OCI-LY3 (cell line): ENCODE measurements around the gene MANEA.
"Not testable (repeated sequence)": the region's sequence is repeated elsewhere in the genome, so short reads cannot be mapped to it uniquely, and the experiment has no call there.

Source experiments
- H2AFZ ChIP-seq: fragments of 200-600, 300-600 bp; shearing (Covaris generic); 2 replicates; pipeline ENCODE4 v1.6.0; 2014; ENCODE audit warnings: antibody characterized with exemption, low read depth, low read length
- H3K27ac ChIP-seq: fragments of 200-600, 300-600 bp; sonication (generic); 2 replicates; pipeline ENCODE4 v1.5.1; 2014; ENCODE audit warnings: mild to moderate bottlenecking, low read length, moderate library complexity, mixed read lengths
- H3K27me3 ChIP-seq: fragments of 200-600, 300-600 bp; sonication (generic); 2 replicates; pipeline ENCODE4 v1.6.1; 2014; ENCODE audit warnings: low read depth, low read length, mixed read lengths
- H3K36me3 ChIP-seq: fragments of 200-600, 300-600 bp; sonication (generic); replicated peaks from 2 replicates; pipeline ENCODE3; 2014; ENCODE audit warnings: low read depth, low read length, mixed read lengths
- H3K4me1 ChIP-seq: fragments of 300-600, 200-600 bp; sonication (generic); 2 replicates; pipeline ENCODE4 v1.6.1; 2014; ENCODE audit warnings: low read length, mixed read lengths
- H3K4me2 ChIP-seq: fragments of 200-600, 300-600 bp; sonication (generic); 2 replicates; pipeline ENCODE4 v1.6.1; 2014; ENCODE audit warnings: low read length, mixed read lengths
- H3K4me3 ChIP-seq: fragments of 300-600, 200-600 bp; sonication (generic); 2 replicates; pipeline ENCODE4 v1.5.1; 2014; ENCODE audit warnings: antibody characterized with exemption, mild to moderate bottlenecking, low read length, moderate library complexity
- H3K79me2 ChIP-seq: fragments of 300-600, 200-600 bp; shearing (Covaris generic); 2 replicates; pipeline ENCODE4 v1.6.1; 2014; ENCODE audit warnings: mild to moderate bottlenecking, low read length, mixed read lengths
- H3K9ac ChIP-seq: fragments of 300-600, 200-600 bp; shearing (Covaris generic); 2 replicates; pipeline ENCODE4 v1.6.0; 2014; ENCODE audit warnings: mild to moderate bottlenecking, low read length, moderate library complexity
- H3K9me3 ChIP-seq: fragments of 200-600, 300-600 bp; shearing (Covaris generic); 2 replicates; pipeline ENCODE4 v1.6.1; 2014; ENCODE audit warnings: low read length, mixed read lengths; ENCODE audit not compliant: insufficient read depth
- H4K20me1 ChIP-seq: fragments of 200-600, 300-600 bp; sonication (generic); 2 replicates; pipeline ENCODE4 v1.6.1; 2016; ENCODE audit warnings: low read length, mixed read lengths; ENCODE audit not compliant: insufficient read depth
- CTCF ChIP-seq: fragments of 200-600, 300-600 bp; sonication (generic); IDR thresholded peaks from 2 replicates; pipeline ENCODE4 v1.5.1; 2014; ENCODE audit warnings: antibody characterized with exemption, low read length, low read depth
- EZH2phosphoT487 ChIP-seq: fragments of 200-600 bp; shearing (Covaris generic); IDR thresholded peaks from 2 replicates; pipeline ENCODE4 v1.6.1; 2018; ENCODE audit warnings: antibody characterized with exemption, mixed run types, low read depth

MANEA gene

GRCh38 chr6:95547043-95547442 is 30.3 kb upstream of the MANEA start:
- H3K27ac ChIP-seq: no peak overlapping the region
- no peaks in the 10 kb centered on the region for H3K36me3 ChIP-seq
- no peak overlapping the region for H2AFZ ChIP-seq
- no peaks in the 10 kb centered on the region for H3K27me3 ChIP-seq
- TF ChIP-seq EZH2phosphoT487 (no peak), CTCF (no peak)
- H3K4me1 ChIP-seq: no peaks in the 10 kb centered on the region
- H3K79me2 ChIP-seq: no peaks in the 10 kb centered on the region
- no peak overlapping the region for H3K9ac ChIP-seq
- no peaks in the 10 kb centered on the region for H3K9me3 ChIP-seq
- H4K20me1 ChIP-seq: no peaks in the 10 kb centered on the region
- H3K4me3 ChIP-seq: no peak overlapping the region
- H3K4me2 ChIP-seq: no peak overlapping the region

DNA sequence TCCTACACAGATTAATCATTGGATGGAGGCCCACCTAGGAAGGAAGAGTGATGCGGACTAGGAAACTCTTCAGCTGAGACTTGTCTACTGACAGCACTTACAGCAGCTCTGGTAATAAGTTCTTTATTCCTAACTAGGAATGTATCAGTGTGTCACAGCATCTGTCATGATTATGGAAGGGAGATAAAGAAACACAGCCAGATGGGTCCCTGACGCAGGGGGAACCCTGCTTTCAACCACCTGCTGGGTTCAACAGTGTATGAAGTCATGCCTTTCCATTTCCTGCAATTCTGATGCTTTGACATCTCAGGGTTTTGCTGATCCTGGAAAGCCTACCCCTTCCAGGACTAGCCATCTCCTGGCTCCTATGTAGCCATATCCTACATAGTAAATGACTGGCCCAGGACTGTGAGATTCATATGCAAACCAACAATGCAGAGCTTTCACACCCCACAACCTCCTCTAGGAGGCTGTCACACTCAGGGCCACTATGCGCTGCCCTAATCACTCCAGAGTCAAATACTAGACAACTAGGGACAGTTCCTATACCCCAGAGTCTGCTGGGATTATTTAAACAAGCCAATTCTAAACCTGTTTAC is 29.0 kb upstream of the MANEA start:
- Histone ChIP-seq H3K9ac (no peak overlapping the region), H3K27me3 (no peaks in the 10 kb centered on the region)

GRCh38 chr6:95551678-95552324 is 25.5 kb upstream of the MANEA start:
- Histone ChIP-seq H3K27ac (no peak overlapping the region), H3K9ac (no peak overlapping the region), H3K4me3 (no peak overlapping the region), H3K9me3 (no peaks in the 10 kb centered on the region), H3K36me3 (no peaks in the 10 kb centered on the region), H3K4me1 (no peaks in the 10 kb centered on the region), H2AFZ (no peak overlapping the region), H3K4me2 (no peak overlapping the region), H4K20me1 (no peaks in the 10 kb centered on the region), H3K27me3 (no peaks in the 10 kb centered on the region), H3K79me2 (no peaks in the 10 kb centered on the region)
- TF ChIP-seq EZH2phosphoT487: no peak
- TF ChIP-seq CTCF: no peak

More for the DNA sequence above, 29.0 kb upstream of the MANEA start:
- TF ChIP-seq CTCF (no peak), EZH2phosphoT487 (no peak)
- Histone ChIP-seq H2AFZ (no peak overlapping the region), H3K4me3 (no peak overlapping the region), H3K4me2 (no peak overlapping the region), H3K9me3 (no peaks in the 10 kb centered on the region), H3K4me1 (no peaks in the 10 kb centered on the region), H3K27ac (no peak overlapping the region), H3K79me2 (no peaks in the 10 kb centered on the region), H4K20me1 (no peaks in the 10 kb centered on the region), H3K36me3 (no peaks in the 10 kb centered on the region)

DNA sequence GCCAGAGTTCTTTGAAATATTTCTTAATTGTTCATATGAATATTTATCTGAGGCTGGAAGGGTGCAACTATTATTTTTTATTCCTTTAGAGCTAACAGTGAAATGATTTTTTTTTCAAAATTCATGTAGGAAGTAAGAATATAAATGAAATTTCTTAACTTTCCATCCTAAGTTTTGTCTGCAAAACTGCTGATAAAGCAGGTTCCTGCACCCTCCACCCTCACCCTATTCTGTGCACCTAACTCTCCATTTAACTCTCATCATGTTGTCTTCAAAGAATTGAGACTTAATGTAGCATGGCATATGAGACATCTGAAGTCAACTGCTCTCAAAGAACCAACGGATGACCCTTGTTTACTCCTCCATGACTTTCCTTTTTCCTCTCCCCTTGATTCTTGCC is 23.5 kb upstream of the MANEA start:
- Histone ChIP-seq H3K27ac (no peak overlapping the region), H3K4me3 (no peak overlapping the region), H3K36me3 (no peaks in the 10 kb centered on the region), H3K9me3 (no peaks in the 10 kb centered on the region), H3K79me2 (no peaks in the 10 kb centered on the region), H4K20me1 (no peaks in the 10 kb centered on the region), H3K9ac (no peak overlapping the region), H3K4me2 (no peak overlapping the region), H2AFZ (no peak overlapping the region), H3K4me1 (no peaks in the 10 kb centered on the region), H3K27me3 (no peaks in the 10 kb centered on the region)
- no peak for TF ChIP-seq EZH2phosphoT487
- no peak for TF ChIP-seq CTCF

GRCh38 chr6:95560956-95561355 is 16.4 kb upstream of the MANEA start:
- not testable (repeated sequence) for H3K4me1 ChIP-seq, H3K79me2 ChIP-seq, H3K4me3 ChIP-seq, H3K9ac ChIP-seq, H3K36me3 ChIP-seq, H3K9me3 ChIP-seq, H2AFZ ChIP-seq, H3K27ac ChIP-seq, H3K27me3 ChIP-seq, H4K20me1 ChIP-seq, H3K4me2 ChIP-seq
